DMS 273 treated with DMSO at 0.1 percent for 48 hours (cell line): ENCODE results near the gene PSG1.
"Not testable (repeated sequence)": the region's sequence is repeated elsewhere in the genome, so short reads cannot be mapped to it uniquely, and the experiment has no call there.

Source experiments
- DNase-seq: peaks from one replicate; lab custom pipeline; 2025; lab: John Stamatoyannopoulos, UW

Gene PSG1

GRCh38 chr19:42879613-42880012 is at the start of gene PSG1:
TSS of gene PSG1 (minus strand) at chr19:42879713. CDS start at chr19:42879581, 132 bp downstream.
- DNase-seq, result no peak

DNA sequence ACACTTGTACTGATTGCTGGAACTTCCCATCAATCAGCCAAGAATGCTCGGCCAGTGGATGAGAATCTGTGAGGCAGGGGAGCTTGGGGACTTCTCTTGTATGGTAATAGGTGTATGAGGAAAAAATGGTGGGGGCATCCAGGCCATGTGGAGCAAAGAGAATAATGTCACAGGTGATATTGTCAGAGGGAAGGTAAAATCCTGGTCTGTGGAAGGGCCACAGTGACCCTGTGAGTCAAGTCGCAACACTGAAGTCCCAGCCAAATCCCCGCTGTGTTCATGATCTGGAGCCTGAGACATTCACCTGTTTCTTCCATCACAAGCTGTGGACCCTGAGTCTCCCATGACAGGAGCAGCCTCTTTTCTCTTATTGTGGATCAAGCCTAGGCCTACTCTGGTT is 49.4 kb upstream of the PSG1 start:
- DNase-seq, result no peak

- no peak for DNase-seq
Observed at GRCh38 chr19:42926781-42927180, 47.3 kb upstream of the PSG1 start.

GRCh38 chr19:42923106-42923505 is 43.6 kb upstream of the PSG1 start:
- DNase-seq, result not testable (repeated sequence)

- not testable (repeated sequence) for DNase-seq
Observed at GRCh38 chr19:42920971-42921370, 41.5 kb upstream of the PSG1 start.

DNA sequence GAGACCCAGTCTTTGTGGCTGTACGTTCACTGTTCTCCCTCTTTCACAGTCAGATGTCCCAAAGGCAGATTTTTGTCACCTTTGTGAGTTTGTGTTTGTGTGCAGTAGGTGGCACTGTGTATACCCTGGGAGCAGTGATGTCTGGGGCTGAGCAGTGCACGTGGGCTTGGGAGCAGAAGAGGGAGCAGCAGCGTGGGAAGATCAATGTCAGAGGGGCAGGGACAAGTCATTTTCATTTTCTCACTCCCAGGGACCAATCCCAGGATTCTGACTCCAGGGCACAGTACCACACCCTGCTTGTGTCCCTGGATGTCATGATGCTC is 40.2 kb upstream of the PSG1 start:
- no peak for DNase-seq

DNA sequence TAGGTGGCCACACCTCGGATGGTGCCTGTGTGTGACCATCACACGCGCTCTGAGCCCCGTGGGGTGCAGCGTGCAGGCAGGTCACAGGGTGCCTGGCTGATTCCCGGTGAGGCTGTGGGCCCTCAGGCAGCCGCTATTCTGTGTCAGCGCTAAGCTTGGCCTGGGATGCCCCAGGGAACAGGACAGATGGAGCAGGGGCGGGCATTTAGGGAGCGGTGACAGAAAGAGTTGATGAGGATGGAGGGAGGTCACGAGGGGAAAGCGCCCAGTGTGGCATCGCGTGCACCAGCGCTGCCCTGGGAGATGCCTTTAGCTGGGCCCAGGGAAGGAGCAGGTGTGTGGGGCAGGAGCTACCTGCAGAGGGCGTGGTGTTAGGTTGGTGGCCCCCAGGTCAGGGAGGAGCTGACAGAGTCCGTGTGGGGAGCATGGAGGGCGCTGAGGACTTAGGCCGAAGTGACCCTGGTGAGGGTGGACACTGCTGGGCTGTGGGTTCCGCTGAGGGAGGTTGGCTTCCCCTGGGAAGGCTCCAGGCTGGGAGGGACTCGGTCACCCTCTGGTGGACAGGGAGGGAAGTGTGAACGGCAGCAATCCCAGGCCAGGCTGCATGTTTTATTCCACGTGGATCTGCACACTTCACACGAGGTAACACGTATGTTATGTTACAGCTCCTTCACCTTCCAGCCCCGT is 39.7 kb upstream of the PSG1 start:
- DNase-seq, result not testable (repeated sequence)

DNA sequence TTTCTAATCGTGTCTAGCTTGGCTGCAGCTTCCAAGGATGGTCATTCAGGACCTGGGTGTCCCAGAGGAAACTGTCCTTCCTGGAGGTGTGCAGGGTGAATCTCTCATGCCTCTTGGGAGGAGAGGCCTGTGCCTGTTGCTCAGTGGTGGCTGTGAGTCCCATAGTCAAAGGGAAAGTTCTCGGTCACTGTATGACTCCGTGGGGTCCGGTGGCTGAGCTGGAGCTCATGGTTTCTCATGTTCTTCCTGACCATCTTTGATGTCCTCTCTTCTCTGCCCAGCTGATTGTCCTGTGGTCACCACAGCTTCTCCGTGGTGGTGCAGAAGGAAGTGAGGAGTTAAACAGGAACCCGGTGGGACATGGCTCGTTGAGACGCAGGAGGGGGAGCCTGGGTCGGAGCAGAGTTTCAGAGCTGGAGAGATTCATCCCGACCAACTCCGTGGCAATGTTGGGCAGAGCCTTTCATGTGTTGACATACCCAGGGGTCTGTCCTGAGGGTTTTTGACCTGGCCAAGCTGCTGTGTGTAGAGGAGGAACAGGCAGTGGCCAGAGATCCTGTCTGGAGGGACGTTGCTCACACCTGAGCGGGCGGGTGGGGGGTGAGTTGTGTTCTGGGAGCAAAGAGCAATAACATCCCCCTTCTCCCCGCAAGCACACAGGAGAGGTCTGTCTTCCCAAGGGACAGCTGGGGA is 39.0 kb upstream of the PSG1 start:
- DNase-seq, result not testable (repeated sequence)

- not testable (repeated sequence) for DNase-seq
Observed at GRCh38 chr19:42917634-42918033, 38.1 kb upstream of the PSG1 start, which contains the start of gene PSG6. TSS of gene PSG6 (minus strand) at chr19:42917894. CDS start at chr19:42917792, 102 bp downstream.

- not testable (repeated sequence) for DNase-seq
Observed at GRCh38 chr19:42916931-42917330, 37.4 kb upstream of the PSG1 start.

DNA sequence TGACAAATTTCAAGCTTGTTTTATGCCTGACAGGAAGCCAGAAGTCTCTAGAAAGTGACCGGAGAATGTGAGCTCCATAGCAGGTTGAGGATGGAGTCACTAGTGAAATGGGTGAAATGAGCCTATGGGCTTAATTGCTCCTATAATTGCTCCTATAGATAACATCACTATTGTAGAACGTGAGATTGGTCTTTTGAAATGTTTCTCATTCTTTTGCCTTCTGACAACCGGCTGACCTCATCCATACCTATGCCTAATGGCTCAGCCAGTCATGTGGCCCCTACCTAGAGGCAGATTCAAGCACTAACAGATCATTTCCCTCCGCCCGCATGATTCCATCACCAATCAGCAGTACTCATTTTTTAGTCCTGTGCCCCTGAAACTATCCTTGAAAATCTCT is 34.0 kb upstream of the PSG1 start:
- not testable (repeated sequence) for DNase-seq

- DNase-seq, result not testable (repeated sequence)
Observed at GRCh38 chr19:42912941-42913340, 33.4 kb upstream of the PSG1 start.

DNA sequence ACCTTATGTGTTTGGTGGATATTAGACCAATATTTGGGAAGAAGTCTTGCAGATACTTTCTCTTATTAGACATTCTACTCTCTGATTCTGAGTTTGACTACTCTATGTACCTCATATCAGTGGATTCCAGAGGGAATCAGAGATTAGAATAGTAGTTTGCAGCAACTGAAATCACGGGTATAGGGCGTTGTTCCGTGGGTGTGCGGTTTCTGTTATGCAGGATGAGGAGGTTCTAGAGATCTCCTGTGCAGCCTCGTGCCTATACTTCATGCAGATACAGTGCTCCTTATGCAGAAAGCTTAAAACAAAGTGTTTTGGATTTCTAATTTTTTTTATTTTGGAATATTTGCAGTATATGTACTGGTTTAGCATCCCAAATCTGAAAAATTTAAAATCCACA is 32.2 kb upstream of the PSG1 start:
- not testable (repeated sequence) for DNase-seq

DNA sequence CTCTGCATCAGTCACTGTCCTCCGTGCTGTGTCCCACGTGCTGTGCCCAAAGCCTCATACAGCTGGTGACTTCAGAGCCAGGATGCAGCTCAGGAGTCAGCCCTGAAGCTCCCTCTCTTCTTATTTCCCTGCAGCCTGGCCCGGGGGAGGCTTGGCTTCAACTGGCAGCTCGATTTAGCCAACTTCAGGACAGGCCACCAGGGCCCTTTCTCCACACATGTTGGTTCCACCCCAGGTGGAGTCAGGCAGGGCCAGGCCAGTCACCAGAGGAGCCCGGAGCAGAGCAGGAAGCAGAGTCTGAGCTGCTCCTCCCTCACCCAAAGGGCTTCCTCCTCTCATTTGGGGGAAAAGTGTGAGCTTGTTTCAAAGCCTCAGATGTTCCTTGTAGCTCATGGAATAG is 26.6 kb upstream of the PSG1 start:
- not testable (repeated sequence) for DNase-seq

GRCh38 chr19:42900561-42900960 is 21.0 kb upstream of the PSG1 start:
- DNase-seq, result not testable (repeated sequence)

DNA sequence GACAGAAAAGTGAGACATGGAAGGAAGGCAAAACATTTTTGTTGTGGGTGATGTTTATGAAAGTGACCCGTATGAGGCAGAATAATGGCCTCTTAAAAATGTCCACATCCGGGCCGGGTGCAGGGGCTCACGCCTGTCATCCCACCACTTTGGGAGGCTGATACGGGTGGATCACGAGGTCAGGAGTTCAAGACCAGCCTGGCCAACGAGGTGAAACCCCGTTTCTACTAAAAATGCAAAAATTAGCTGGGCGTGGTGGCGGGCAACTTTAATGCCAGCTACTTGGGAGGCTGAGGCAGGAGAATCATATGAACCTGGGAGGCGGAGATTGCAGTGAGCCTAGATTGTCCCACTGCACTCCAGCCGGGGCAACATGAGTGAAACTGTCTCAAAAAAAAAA is 20.2 kb upstream of the PSG1 start:
- not testable (repeated sequence) for DNase-seq

DNA sequence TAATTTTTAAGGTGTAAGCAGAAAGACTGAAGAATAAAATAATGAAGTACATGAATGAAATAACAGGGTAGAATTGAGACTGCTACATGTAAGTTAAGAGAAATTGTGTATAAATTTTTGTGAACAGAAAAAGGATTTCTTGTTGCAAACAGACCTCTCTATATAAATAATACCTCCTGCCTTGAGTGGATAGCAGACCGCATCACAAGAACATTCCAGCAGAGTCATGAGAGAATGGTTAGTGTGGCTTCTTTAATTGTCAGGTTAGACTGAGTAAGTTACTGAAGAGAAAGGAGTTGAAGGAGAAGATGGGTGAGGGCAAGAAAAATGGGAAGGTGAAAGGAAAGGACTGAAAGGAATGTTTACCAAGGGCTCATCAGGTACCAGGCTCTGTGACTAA is 19.6 kb upstream of the PSG1 start:
- not testable (repeated sequence) for DNase-seq

DNA sequence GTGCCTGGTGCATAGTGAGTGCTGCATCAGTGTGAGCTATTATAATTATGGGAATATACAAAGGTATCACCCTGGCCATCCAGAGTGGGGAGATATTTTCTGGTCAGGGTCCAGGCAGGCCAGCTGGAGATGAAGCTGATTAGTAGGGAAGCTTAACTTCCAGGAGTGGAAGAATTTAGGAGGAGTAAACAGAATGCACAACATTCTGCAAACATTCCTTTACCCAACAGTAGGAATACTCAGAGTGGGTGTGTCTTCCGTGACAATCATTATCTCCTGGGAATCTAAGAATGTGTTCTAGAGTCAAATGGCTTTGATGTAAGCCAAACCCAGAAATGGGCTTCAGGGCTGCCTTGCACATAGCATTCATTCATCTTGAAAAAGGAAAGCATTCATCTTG is 19.1 kb upstream of the PSG1 start:
- not testable (repeated sequence) for DNase-seq

GRCh38 chr19:42897729-42898128 is 18.2 kb upstream of the PSG1 start:
- not testable (repeated sequence) for DNase-seq

DNA sequence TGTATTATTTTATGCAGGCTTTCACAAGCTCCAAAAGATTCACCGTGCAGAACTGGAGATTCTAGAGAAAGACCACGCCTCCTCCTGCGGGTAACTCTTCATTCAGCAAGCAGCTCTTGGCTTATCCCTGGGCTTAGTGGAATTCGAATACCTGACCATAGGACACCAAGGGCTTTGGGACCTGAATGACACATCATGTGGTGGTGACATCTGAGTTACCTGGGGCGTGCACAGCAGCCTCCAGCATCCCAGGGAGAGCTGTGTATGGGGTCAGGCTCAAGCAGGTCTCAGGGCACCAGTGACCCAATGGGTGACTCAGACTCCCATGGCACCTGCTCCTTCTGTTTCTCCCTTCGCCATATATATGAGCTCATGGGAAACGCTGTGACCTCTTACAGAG is 10.9 kb upstream of the PSG1 start:
- not testable (repeated sequence) for DNase-seq

DNA sequence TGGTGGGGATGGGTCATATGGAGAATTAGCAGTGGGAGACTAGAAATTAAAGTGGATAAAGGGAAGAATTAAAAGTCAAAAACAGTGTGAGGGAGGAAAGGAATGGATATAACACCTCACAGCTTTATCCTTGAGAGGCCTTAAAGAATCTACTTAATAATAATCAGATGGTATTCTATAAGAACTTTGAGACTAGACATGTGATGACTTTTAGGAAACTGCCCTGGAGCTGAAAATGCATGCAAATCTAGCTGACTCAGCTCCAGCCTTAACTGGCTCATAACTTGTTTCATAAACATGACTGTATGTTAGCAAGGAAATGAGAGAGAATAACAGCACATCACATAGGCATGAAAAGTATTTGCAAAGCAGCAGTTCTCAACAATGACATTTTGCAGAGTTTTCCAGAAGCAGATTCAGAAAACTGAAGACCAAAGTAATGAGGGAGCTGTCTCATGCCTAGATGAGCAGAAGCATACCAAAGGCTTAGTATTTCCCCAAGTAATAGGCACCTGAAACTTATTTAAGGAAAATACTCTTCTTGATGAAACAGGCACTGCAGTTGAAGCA is 8.4 kb upstream of the PSG1 start:
- not testable (repeated sequence) for DNase-seq

GRCh38 chr19:42882730-42883129 is 3.2 kb upstream of the PSG1 start:
- DNase-seq, result not testable (repeated sequence)

- DNase-seq, result not testable (repeated sequence)
Observed at GRCh38 chr19:42882010-42882409, 2.5 kb upstream of the PSG1 start.
